Measurements from ENCODE around the gene HSP90B1. TPM values are rescaled to one million over a fixed set of nuclear protein-coding genes. Genes with fewer than 3 reads are reported as not detected.

Gene HSP90B1
- total RNA-seq, 1 experiment from 2014 or later = 857 TPM

DNA sequence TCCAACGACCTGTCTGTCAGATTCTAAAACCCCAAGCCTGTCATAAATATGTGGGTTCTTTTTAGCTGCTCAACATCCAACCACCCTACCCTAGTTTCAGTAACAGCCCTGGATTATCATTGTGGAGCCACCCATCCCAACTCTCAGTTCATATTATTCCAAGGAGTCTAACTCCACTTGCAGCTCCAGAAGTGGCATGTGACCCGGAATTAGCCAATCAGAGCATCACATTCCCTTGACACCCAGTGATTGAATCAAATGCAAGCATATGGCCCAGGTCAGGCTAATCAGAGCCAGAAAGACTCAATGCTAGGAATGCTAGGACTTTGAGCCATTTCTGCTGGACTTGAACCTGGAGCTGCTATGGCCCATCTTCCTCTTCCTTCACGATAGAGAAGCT, 17.1 kb upstream of the HSP90B1 start:
- Mint-ChIP-seq H3K27ac (ENCODE audit: unreplicated experiment) (no peak overlapping the region), H3K9me3 (ENCODE audit: unreplicated experiment) (peaks cover 9% of the 10 kb centered on the region), H3K27me3 (ENCODE audit: insufficient read depth, unreplicated experiment) (peaks cover 3% of the 10 kb centered on the region), H3K36me3 (ENCODE audit: insufficient read depth, unreplicated experiment) (no peaks in the 10 kb centered on the region), H3K4me3 (ENCODE audit: unreplicated experiment) (no peak overlapping the region), H3K4me1 (ENCODE audit: low read depth, unreplicated experiment) (peaks cover 17% of the 10 kb centered on the region)
- no peak for DNase-seq
- Histone ChIP-seq H3K27me3 (replicated peaks; ENCODE audit: control insufficient read depth, insufficient read depth, low read length) (no peaks in the 10 kb centered on the region), H3K4me3 (ENCODE audit: low read depth, low read length) (no peak overlapping the region), H3K4me1 (peaks cover 14% of the 10 kb centered on the region), H3K9me3 (no peaks in the 10 kb centered on the region; the same call in 1 of the 2 replicates), H3K36me3 (ENCODE audit: control insufficient read depth, insufficient read depth, low read length) (no peaks in the 10 kb centered on the region)
- BruUV-seq (replicated peaks) = no TSS peak
- ChIA-PET POLR2A (no interaction called here), CTCF (no interaction called here)
- intact Hi-C loops (cut with micrococcal nuclease; ENCODE audit: unreplicated experiment) = no loop called here
- TF ChIP-seq, protein P1, sequence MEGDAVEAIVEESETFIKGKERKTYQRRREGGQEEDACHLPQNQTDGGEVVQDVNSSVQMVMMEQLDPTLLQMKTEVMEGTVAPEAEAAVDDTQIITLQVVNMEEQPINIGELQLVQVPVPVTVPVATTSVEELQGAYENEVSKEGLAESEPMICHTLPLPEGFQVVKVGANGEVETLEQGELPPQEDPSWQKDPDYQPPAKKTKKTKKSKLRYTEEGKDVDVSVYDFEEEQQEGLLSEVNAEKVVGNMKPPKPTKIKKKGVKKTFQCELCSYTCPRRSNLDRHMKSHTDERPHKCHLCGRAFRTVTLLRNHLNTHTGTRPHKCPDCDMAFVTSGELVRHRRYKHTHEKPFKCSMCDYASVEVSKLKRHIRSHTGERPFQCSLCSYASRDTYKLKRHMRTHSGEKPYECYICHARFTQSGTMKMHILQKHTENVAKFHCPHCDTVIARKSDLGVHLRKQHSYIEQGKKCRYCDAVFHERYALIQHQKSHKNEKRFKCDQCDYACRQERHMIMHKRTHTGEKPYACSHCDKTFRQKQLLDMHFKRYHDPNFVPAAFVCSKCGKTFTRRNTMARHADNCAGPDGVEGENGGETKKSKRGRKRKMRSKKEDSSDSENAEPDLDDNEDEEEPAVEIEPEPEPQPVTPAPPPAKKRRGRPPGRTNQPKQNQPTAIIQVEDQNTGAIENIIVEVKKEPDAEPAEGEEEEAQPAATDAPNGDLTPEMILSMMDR (IDR thresholded peaks at IDR 0.05; ENCODE audit: insufficient read depth in 1 of 2, low read depth in 1 of 2, low read length in 1 of 2, severe bottlenecking in 1 of 2, unreplicated experiment in 1 of 2) = no peak

DNA sequence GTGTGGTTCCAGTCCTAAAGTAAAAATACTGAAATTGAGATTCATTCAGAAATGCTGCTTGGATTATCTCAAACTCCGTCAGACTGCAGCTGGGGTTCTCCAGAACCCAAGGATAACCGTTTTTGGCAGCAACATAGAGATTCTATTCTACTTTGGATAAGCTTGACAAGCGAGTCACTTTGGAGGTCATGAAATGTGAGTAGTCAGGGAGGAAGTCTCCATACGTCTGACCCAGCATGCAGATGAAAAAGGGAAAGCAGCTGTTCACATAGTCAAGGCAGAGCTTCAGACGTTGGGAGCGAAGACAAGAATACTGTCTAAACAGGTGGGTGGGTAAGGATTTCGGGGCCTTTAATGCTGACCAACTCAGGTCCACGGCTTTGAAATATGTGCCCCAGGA, 14.9 kb upstream of the HSP90B1 start:
- Mint-ChIP-seq H3K4me3 (ENCODE audit: unreplicated experiment) (no peak overlapping the region), H3K27ac (ENCODE audit: unreplicated experiment) (no peak overlapping the region), H3K36me3 (ENCODE audit: insufficient read depth, unreplicated experiment) (no peaks in the 10 kb centered on the region), H3K4me1 (ENCODE audit: low read depth, unreplicated experiment) (no peaks in the 10 kb centered on the region), H3K9me3 (ENCODE audit: unreplicated experiment) (peaks cover 17% of the 10 kb centered on the region), H3K27me3 (ENCODE audit: insufficient read depth, unreplicated experiment) (peaks cover 3% of the 10 kb centered on the region)
- Histone ChIP-seq H3K4me3 (ENCODE audit: low read depth, low read length) (no peak overlapping the region), H3K4me1 (no peaks in the 10 kb centered on the region), H3K36me3 (ENCODE audit: control insufficient read depth, insufficient read depth, low read length) (no peaks in the 10 kb centered on the region), H3K27me3 (replicated peaks; ENCODE audit: control insufficient read depth, insufficient read depth, low read length) (no peaks in the 10 kb centered on the region), H3K9me3 (no peaks in the 10 kb centered on the region; the same call in 1 of the 2 replicates)
- CTCF ChIA-PET = no interaction called here
- intact Hi-C loops (cut with micrococcal nuclease; ENCODE audit: unreplicated experiment) = no loop called here
- POLR2A ChIA-PET = no interaction called here
- no peak for DNase-seq
- TF ChIP-seq, protein P1 (IDR thresholded peaks at IDR 0.05; ENCODE audit: insufficient read depth in 1 of 2, low read depth in 1 of 2, low read length in 1 of 2, severe bottlenecking in 1 of 2, unreplicated experiment in 1 of 2) = no peak
- BruUV-seq (replicated peaks) = no TSS peak

DNA sequence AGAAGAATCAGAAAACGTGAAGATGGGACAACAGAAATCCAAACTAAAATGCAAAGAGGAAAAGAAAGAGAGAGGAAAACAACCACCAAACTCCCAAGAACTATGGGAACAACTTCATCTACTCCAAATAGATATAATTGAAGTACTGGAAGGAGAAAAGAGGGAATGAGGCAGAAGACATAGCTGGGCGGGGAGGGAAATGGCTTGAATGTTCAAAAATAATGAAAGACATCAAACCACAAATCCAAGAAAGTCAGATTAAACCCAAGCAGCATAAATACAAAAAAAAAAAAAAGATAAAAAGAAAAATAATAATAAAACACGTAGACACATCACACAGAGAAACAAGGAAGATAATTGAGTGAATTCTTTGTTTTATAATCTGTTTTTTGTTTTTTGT, 12.3 kb upstream of the HSP90B1 start:
- intact Hi-C loops (cut with micrococcal nuclease; ENCODE audit: unreplicated experiment) = no loop called here
- CTCF ChIA-PET = no interaction called here

More for the DNA sequence above, 12.3 kb upstream of the HSP90B1 start:
- H3K9me3 ChIP-seq = no peaks in the 10 kb centered on the region; the same call in 1 of the 2 replicates
- H3K4me3 ChIP-seq (ENCODE audit: low read depth, low read length) = no peak overlapping the region
- Mint-ChIP-seq H3K36me3 (ENCODE audit: insufficient read depth, unreplicated experiment) (no peaks in the 10 kb centered on the region), H3K27ac (ENCODE audit: unreplicated experiment) (no peak overlapping the region), H3K27me3 (ENCODE audit: insufficient read depth, unreplicated experiment) (peaks cover 3% of the 10 kb centered on the region), H3K4me3 (ENCODE audit: unreplicated experiment) (no peak overlapping the region), H3K4me1 (ENCODE audit: low read depth, unreplicated experiment) (no peaks in the 10 kb centered on the region), H3K9me3 (ENCODE audit: unreplicated experiment) (peaks cover 17% of the 10 kb centered on the region)
- H3K4me1 ChIP-seq = no peaks in the 10 kb centered on the region
- H3K27me3 ChIP-seq (replicated peaks; ENCODE audit: control insufficient read depth, insufficient read depth, low read length) = no peaks in the 10 kb centered on the region
- DNase-seq = no peak
- POLR2A ChIA-PET = no interaction called here
- H3K36me3 ChIP-seq (ENCODE audit: control insufficient read depth, insufficient read depth, low read length) = no peaks in the 10 kb centered on the region
- no TSS peak for BruUV-seq (replicated peaks)
- TF ChIP-seq, protein P1 (IDR thresholded peaks at IDR 0.05; ENCODE audit: insufficient read depth in 1 of 2, low read depth in 1 of 2, low read length in 1 of 2, severe bottlenecking in 1 of 2, unreplicated experiment in 1 of 2) = no peak

All from Caco-2 (cell line).